AG04450 (cell line): Measurements from ENCODE around the gene TASOR. TPM values are rescaled to one million over a fixed set of nuclear protein-coding genes. Genes with fewer than 3 reads are reported as not detected.
A peak's percentile ranks its signal among the peaks of the same experiment; 100 is the strongest.
"Not testable (repeated sequence)": the region's sequence is repeated elsewhere in the genome, so short reads cannot be mapped to it uniquely, and the experiment has no call there.

Source experiments
- CTCF ChIA-PET: fragments of 300-600, 350-600 bp; formaldehyde crosslinking; extraction: SDS; loops from one replicate; lab custom pipeline; 2022; ENCODE audit warnings: antibody characterized with exemption, inconsistent platforms; lab: Charles Lee
- POLR2A ChIA-PET: fragments of 350-600 bp; formaldehyde crosslinking; extraction: SDS; loops from one replicate; lab custom pipeline; 2021; ENCODE audit warnings: antibody characterized with exemption, inconsistent platforms; lab: Yijun Ruan, JAX
- DNase-seq: peaks from one replicate; pipeline ENCODE4 v3.0.0-alpha.2; 2011; ENCODE audit warnings: low read depth, low spot score
- H3K27ac ChIP-seq: one replicate; pipeline ENCODE4 v1.5.1; 2012; ENCODE audit warnings: low read depth, low read length, control low read depth
- H3K27me3 ChIP-seq: one replicate; pipeline ENCODE4 v1.6.0; 2012; ENCODE audit warnings: low read length; ENCODE audit not compliant: control insufficient read depth, insufficient read depth
- H3K4me3 ChIP-seq: 2 replicates; pipeline ENCODE4 v1.5.1; 2011; ENCODE audit warnings: mild to moderate bottlenecking, low read depth, low read length, control low read depth
- H3K9me3 ChIP-seq: 2 replicates; pipeline ENCODE4 v1.5.1; 2012; ENCODE audit warnings: low read length; ENCODE audit not compliant: control insufficient read depth, insufficient read depth
- CTCF ChIP-seq: IDR thresholded peaks from 2 replicates; pipeline ENCODE4 v1.5.1; 2011; ENCODE audit warnings: low read depth, low read length, control low read depth, inconsistent platforms
- polyA plus RNA-seq: library from polyadenylated mRNA; depleted of rRNA; stranded (reverse); fragments of >200 nt; gene quantifications from 2 replicates; pipeline ENCODE4 v1.2.3, GENCODE V29; 2011

The TASOR gene
- polyA plus RNA-seq, 1 experiment: 37.6 TPM

- ChIA-PET POLR2A (no interaction called here), CTCF (no interaction called here)
- H3K9me3 ChIP-seq: no peaks in the 10 kb centered on the region
- peaks cover 6% of the 10 kb centered on the region for H3K27me3 ChIP-seq
- no peak overlapping the region for H3K4me3 ChIP-seq
- DNase-seq: no peak
- no peak for TF ChIP-seq CTCF
- no peak overlapping the region for H3K27ac ChIP-seq
Measured at GRCh38 chr3:56711344-56711743, 28.3 kb upstream of the TASOR start.

- H3K4me3 ChIP-seq, H3K27me3 ChIP-seq, H3K9me3 ChIP-seq, DNase-seq, H3K27ac ChIP-seq: not testable (repeated sequence)
- ChIA-PET POLR2A (interaction anchor here (0.5 kb wide), 1 partner anchor 151 kb away, joined by 3 read pairs; no protein-coding TSS in a partner anchor), CTCF (interaction anchor here (0.7 to 3.3 kb wide), 5 partner anchors 90 to 288 kb away, joined by 3 to 15 read pairs (median 6); no protein-coding TSS in a partner anchor)
Measured at GRCh38 chr3:56707412-56707811, 24.3 kb upstream of the TASOR start.

GRCh38 chr3:56706629-56707028 is 23.6 kb upstream of the TASOR start:
- Histone ChIP-seq H3K9me3 (no peaks in the 10 kb centered on the region), H3K27ac (no peak overlapping the region), H3K4me3 (no peak overlapping the region), H3K27me3 (peaks cover 2% of the 10 kb centered on the region)
- ChIA-PET POLR2A (no interaction called here), CTCF (interaction anchor here (7.4 kb wide), 1 partner anchor 282 kb away, joined by 176 read pairs; no protein-coding TSS in a partner anchor)
- no peak for TF ChIP-seq CTCF
- no peak for DNase-seq

- TF ChIP-seq CTCF: no peak
- Histone ChIP-seq H3K4me3 (no peak overlapping the region), H3K27me3 (no peaks in the 10 kb centered on the region), H3K9me3 (no peaks in the 10 kb centered on the region), H3K27ac (no peak overlapping the region)
- POLR2A ChIA-PET: no interaction called here
- CTCF ChIA-PET: interaction anchor here (0.9 to 7.4 kb wide), 3 partner anchors 94 to 291 kb away, joined by 7 to 179 read pairs (median 176); partner anchors contain the start of gene ARHGEF3
- DNase-seq: no peak
Measured at GRCh38 chr3:56704706-56705105, 21.6 kb upstream of the TASOR start.

GRCh38 chr3:56702490-56703315 is 19.6 kb upstream of the TASOR start:
- no peak overlapping the region for H3K27ac ChIP-seq
- H3K4me3 ChIP-seq: no peak overlapping the region
- CTCF ChIA-PET: interaction anchor here (0.6 to 7.4 kb wide), 25 partner anchors 12 to 393 kb away, joined by 3 to 179 read pairs (median 4); partner anchors contain the start of genes ARHGEF3 and TASOR
- peak; percentile 46 for DNase-seq
- no peaks in the 10 kb centered on the region for H3K27me3 ChIP-seq
- peak; percentile 84 for TF ChIP-seq CTCF
- no peaks in the 10 kb centered on the region for H3K9me3 ChIP-seq
- POLR2A ChIA-PET: interaction anchor here (0.7 to 1.9 kb wide), 3 partner anchors 183 to 286 kb away, joined by 3 to 7 read pairs (median 5); no protein-coding TSS in a partner anchor
